ENCODE results near the gene NRDC.

The NRDC gene

DNA sequence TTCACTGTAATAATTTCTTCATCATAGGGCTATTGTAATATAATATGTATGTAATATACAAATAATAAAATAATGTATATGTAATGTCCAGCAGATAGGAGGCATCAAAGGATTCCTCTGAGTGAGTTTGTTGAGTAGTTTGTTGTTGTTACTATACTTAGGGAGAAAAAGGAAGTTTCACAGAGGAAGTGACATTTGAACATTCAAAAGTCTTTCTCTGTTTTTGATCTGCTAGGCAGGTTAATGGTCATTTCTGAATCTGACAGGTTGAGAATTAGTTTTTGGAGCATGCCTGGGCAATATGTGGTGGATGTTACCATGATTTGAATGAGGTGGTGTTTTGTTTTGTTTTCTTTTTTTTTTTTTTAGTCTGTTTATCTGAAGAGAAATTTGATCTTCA is 102.1 kb downstream of the NRDC start:
- Histone ChIP-seq H3K79me2 (ENCODE audit: control insufficient read depth, insufficient read depth, low read length, unreplicated experiment) (no peaks in the 10 kb centered on the region), H2AFZ (ENCODE audit: low read length, unreplicated experiment) (no peak overlapping the region), H3K4me1 (ENCODE audit: control insufficient read depth, insufficient read depth, low read length, unreplicated experiment) (peaks cover 10% of the 10 kb centered on the region), H3K4me3 (ENCODE audit: low read depth, low read length) (no peak overlapping the region), H3K27ac (ENCODE audit: low read depth, low read length) (no peak overlapping the region), H3K36me3 (ENCODE audit: insufficient read depth, low read length) (peaks cover 23% of the 10 kb centered on the region), H3K27me3 (ENCODE audit: insufficient read depth, low read length) (no peaks in the 10 kb centered on the region)

DNA sequence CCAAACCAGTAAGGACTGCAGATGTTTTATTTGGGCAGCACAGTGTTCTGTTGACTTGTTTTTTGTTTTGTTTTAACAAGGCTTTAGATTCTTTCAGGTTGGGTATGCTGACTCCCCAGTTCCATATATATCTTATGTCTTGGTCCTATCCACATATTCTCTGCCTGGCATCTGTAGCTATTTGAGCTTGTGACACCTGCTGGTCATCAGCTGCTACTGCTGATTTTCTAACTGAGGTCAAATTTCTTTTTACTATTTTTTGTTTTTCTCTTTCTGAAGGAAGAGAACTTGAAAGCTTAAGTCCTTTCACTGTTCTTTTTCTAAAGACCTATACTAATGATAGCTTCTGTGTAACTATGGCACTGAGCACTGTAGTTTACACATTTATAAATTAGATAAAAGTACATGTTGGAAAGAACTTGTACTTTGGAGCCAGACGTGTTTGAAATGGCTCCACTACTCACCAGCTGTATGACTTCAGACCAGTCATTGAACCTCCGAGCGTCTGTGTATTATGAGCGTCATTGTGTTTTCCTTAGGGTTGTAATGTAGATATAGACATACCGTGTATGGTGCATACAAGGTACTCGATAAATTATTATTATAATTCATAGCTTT is 109.4 kb downstream of the NRDC start:
- H3K27me3 ChIP-seq (ENCODE audit: insufficient read depth, low read length), result no peaks in the 10 kb centered on the region
- H3K27ac ChIP-seq (ENCODE audit: low read depth, low read length), result no peak overlapping the region
- no peak overlapping the region for H2AFZ ChIP-seq (ENCODE audit: low read length, unreplicated experiment)
- peaks cover 10% of the 10 kb centered on the region; the same call in 1 of the 2 replicates for H3K36me3 ChIP-seq (ENCODE audit: insufficient read depth, low read length)
- no peaks in the 10 kb centered on the region for H3K79me2 ChIP-seq (ENCODE audit: control insufficient read depth, insufficient read depth, low read length, unreplicated experiment)
- peaks cover 10% of the 10 kb centered on the region for H3K4me1 ChIP-seq (ENCODE audit: control insufficient read depth, insufficient read depth, low read length, unreplicated experiment)
- no peak overlapping the region for H3K4me3 ChIP-seq (ENCODE audit: low read depth, low read length)

DNA sequence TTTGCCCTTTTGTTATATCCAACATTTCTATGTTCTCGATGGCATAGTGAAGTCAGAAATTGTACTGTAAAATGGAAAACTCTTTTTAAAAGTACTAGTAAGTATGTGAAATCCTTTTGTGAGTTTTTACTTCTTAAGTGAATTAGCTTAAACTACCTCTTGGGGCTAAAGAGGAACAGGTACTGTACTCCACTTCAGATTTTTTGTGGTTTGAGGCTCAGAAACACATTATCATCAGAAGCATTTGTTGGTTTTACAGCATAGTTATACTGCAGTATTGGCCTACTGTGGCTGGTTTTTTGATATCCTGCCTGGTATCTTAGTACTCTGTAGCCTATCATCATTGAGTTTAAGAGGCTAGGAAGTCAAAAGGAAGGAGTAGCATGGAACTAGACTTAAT is 117.2 kb downstream of the NRDC start:
- no peak overlapping the region for H3K27ac ChIP-seq (ENCODE audit: low read depth, low read length)
- no peaks in the 10 kb centered on the region for H3K27me3 ChIP-seq (ENCODE audit: insufficient read depth, low read length)
- no peaks in the 10 kb centered on the region for H3K4me1 ChIP-seq (ENCODE audit: control insufficient read depth, insufficient read depth, low read length, unreplicated experiment)
- H3K79me2 ChIP-seq (ENCODE audit: control insufficient read depth, insufficient read depth, low read length, unreplicated experiment), result no peaks in the 10 kb centered on the region
- no peak overlapping the region for H2AFZ ChIP-seq (ENCODE audit: low read length, unreplicated experiment)
- no peak overlapping the region for H3K4me3 ChIP-seq (ENCODE audit: low read depth, low read length)
- peaks cover 3% of the 10 kb centered on the region; the same call in 1 of the 2 replicates for H3K36me3 ChIP-seq (ENCODE audit: insufficient read depth, low read length)

DNA sequence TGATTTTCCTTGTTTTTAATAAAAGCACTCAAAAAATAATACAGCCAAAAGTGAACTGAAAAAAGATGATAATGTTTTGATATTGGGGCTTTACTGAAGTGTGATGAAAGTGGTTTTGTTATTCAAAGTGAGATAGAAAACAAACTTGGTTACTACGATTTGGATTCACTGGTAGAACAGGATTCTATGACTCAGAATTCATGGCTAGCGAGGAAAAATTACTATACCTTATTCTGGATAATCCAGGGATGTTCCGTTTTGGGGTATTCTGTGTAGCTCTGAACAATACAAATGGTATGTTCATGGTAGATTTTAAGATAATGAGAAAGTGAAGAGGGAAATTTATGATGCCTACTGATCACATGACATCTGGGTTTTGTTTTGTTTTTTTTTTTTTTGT is 117.7 kb downstream of the NRDC start:
- Histone ChIP-seq H3K27me3 (ENCODE audit: insufficient read depth, low read length) (no peaks in the 10 kb centered on the region), H3K36me3 (ENCODE audit: insufficient read depth, low read length) (0 out of 2 replicates have a peak, but pooled peaks cover 3% of the 10 kb centered on the region), H3K4me1 (ENCODE audit: control insufficient read depth, insufficient read depth, low read length, unreplicated experiment) (no peaks in the 10 kb centered on the region), H3K79me2 (ENCODE audit: control insufficient read depth, insufficient read depth, low read length, unreplicated experiment) (no peaks in the 10 kb centered on the region), H3K4me3 (ENCODE audit: low read depth, low read length) (no peak overlapping the region), H3K27ac (ENCODE audit: low read depth, low read length) (no peak overlapping the region), H2AFZ (ENCODE audit: low read length, unreplicated experiment) (no peak overlapping the region)

DNA sequence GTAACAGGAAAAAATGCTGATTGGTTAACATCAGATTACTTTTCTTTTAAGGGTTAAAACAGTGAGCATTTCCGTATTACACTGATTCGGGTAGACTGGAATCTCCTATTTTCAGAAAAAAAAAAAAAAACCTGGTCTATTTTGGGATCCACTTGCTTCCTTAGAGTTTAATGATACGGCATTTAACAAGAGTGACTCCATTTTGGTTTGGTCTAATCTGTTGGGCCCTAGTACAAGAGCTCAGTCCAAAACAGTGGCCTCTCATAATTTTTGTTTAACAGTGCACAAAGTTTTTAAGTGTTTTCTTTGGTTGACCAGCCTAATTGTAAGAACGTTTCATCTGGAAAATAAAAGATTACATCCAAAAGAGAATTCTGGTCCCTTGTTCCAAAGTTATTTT is 120.2 kb downstream of the NRDC start:
- Histone ChIP-seq H3K4me1 (ENCODE audit: control insufficient read depth, insufficient read depth, low read length, unreplicated experiment) (no peaks in the 10 kb centered on the region), H3K4me3 (ENCODE audit: low read depth, low read length) (no peak overlapping the region), H3K36me3 (ENCODE audit: insufficient read depth, low read length) (0 out of 2 replicates have a peak, but pooled peaks cover 8% of the 10 kb centered on the region), H3K79me2 (ENCODE audit: control insufficient read depth, insufficient read depth, low read length, unreplicated experiment) (no peaks in the 10 kb centered on the region), H2AFZ (ENCODE audit: low read length, unreplicated experiment) (no peak overlapping the region), H3K27ac (ENCODE audit: low read depth, low read length) (no peak overlapping the region), H3K27me3 (ENCODE audit: insufficient read depth, low read length) (no peaks in the 10 kb centered on the region)

DNA sequence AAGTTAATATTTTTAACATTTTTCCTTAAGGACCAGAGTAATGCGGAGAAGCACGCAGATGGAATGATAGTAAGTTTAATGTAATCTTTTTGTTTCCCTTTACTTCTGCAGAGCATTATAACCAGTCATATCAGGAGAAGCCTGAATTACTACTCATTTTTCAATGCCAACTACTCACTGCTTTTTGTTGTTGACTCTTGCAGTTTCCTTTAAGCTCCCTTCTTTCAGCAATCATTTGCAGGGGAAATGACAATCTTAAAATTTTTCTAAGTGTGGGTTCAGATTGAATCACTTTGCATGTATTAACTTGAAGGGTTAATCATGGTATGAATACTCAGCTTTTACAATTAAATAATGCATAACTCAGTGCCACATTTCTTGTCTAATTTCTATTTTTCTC is 122.2 kb downstream of the NRDC start:
- Histone ChIP-seq H3K27ac (ENCODE audit: low read depth, low read length) (no peak overlapping the region), H3K27me3 (ENCODE audit: insufficient read depth, low read length) (no peaks in the 10 kb centered on the region), H3K4me3 (ENCODE audit: low read depth, low read length) (no peak overlapping the region), H3K79me2 (ENCODE audit: control insufficient read depth, insufficient read depth, low read length, unreplicated experiment) (no peaks in the 10 kb centered on the region), H2AFZ (ENCODE audit: low read length, unreplicated experiment) (no peak overlapping the region), H3K4me1 (ENCODE audit: control insufficient read depth, insufficient read depth, low read length, unreplicated experiment) (peaks cover 4% of the 10 kb centered on the region), H3K36me3 (ENCODE audit: insufficient read depth, low read length) (peaks cover 21% of the 10 kb centered on the region; the same call in 1 of the 2 replicates)

DNA sequence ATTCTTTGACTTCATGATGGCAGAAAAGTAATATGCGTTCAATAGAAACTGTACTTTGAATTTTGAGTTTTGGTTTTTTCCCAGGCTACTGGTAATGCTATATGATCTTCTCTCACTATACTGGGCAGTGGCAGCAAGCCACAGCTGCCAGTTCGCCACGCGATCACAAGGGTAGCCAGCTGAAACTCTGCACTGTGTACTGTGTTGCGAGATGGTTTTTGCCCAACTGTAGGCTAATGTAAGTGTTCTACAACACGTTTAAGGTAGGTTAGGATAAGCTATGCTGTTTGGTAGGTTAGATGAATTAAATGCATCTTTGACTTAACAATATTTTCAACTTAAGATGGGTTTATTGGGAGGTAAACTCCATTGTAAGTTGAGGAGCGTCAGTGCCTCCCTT is 123.1 kb downstream of the NRDC start:
- Histone ChIP-seq H3K27ac (ENCODE audit: low read depth, low read length) (no peak overlapping the region), H3K79me2 (ENCODE audit: control insufficient read depth, insufficient read depth, low read length, unreplicated experiment) (no peaks in the 10 kb centered on the region), H3K36me3 (ENCODE audit: insufficient read depth, low read length) (peaks cover 21% of the 10 kb centered on the region; the same call in 1 of the 2 replicates), H3K27me3 (ENCODE audit: insufficient read depth, low read length) (no peaks in the 10 kb centered on the region), H2AFZ (ENCODE audit: low read length, unreplicated experiment) (no peak overlapping the region), H3K4me3 (ENCODE audit: low read depth, low read length) (no peak overlapping the region), H3K4me1 (ENCODE audit: control insufficient read depth, insufficient read depth, low read length, unreplicated experiment) (peaks cover 11% of the 10 kb centered on the region)

DNA sequence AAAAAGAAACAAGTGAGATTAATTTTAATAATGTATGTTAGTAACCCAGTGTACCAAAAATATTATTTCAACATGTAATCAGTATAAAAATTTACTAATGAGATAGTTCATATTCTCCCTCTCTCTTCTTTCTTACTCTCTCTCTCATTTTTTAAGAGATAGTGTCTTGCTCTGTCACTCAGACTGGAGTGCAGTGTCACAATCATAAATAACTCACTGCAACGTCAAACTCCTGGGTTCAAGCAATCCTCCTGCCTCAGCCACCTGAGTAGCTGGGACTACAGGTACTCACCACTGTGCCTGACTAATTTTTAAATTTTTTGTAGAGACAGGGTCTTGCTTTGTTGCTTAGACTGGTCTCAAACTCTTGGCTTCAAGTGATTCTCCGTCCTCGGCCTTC is 123.9 kb downstream of the NRDC start:
- Histone ChIP-seq H3K4me3 (ENCODE audit: low read depth, low read length) (no peak overlapping the region), H3K79me2 (ENCODE audit: control insufficient read depth, insufficient read depth, low read length, unreplicated experiment) (no peaks in the 10 kb centered on the region), H3K4me1 (ENCODE audit: control insufficient read depth, insufficient read depth, low read length, unreplicated experiment) (peaks cover 17% of the 10 kb centered on the region), H3K27ac (ENCODE audit: low read depth, low read length) (no peak overlapping the region), H3K36me3 (ENCODE audit: insufficient read depth, low read length) (peaks cover 21% of the 10 kb centered on the region; the same call in 1 of the 2 replicates), H2AFZ (ENCODE audit: low read length, unreplicated experiment) (no peak overlapping the region), H3K27me3 (ENCODE audit: insufficient read depth, low read length) (no peaks in the 10 kb centered on the region)

DNA sequence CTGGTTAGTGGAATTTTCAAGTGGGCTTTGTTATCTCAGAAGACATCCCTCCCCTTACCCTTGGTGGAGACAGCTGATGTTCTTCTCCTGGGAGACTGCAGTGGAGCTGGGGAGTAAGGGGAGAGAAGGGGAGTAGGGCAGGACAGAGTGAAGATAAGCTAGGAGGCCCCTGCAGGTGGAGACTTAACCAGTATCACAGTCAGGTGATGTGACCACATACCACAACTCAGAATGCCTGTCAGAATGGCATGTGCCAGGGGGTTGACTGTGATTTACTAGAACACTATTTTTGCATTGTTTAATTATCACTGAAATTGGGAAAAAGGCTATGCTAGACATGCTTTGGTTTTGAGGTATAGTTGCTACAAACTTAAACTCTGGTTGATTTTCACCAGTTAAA is 124.6 kb downstream of the NRDC start:
- Histone ChIP-seq H3K27me3 (ENCODE audit: insufficient read depth, low read length) (no peaks in the 10 kb centered on the region), H3K79me2 (ENCODE audit: control insufficient read depth, insufficient read depth, low read length, unreplicated experiment) (no peaks in the 10 kb centered on the region), H2AFZ (ENCODE audit: low read length, unreplicated experiment) (no peak overlapping the region), H3K36me3 (ENCODE audit: insufficient read depth, low read length) (peaks cover 21% of the 10 kb centered on the region; the same call in 1 of the 2 replicates), H3K4me1 (ENCODE audit: control insufficient read depth, insufficient read depth, low read length, unreplicated experiment) (peaks cover 17% of the 10 kb centered on the region), H3K27ac (ENCODE audit: low read depth, low read length) (no peak overlapping the region), H3K4me3 (ENCODE audit: low read depth, low read length) (no peak overlapping the region)

DNA sequence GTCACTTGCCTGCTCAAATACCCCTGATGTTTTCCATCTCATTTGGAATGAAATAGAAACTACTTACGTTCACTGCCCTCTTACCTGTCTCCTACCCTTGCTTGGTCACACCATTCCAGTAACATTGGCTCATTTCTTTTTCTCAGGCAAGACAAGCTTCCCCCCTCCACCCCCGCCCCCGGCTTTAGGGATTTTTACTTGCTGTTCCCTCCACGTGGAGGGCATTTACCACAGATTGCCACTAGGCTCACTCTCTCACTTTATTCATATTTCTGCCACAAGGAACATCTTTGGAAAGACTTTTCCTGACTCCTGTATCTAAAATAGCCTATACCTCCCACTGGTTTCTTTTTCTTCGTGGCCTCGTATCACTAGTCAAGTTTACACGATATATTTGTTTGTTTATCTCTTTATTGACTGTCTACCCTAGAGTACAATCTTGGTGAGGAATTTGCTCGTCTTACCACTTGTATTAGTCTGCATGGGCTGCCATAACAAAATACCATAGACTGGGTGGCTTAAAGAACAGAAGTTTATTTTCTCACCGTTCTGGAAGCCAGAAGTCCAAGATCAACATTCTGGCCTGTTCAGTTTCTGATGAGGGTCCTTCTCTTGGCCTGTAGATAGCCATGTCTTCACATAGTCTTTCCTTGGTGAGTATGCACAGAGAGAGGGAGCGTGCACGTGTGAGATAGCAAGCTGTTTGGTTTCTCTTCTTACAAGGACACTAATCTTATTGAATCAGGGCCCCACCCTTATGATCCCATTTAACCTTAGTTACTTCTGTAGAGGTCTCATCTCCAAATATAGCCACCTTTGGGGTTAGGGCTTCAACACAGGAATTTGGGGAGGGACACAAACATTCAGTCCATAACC is 126.2 kb downstream of the NRDC start:
- H3K79me2 ChIP-seq (ENCODE audit: control insufficient read depth, insufficient read depth, low read length, unreplicated experiment), result no peaks in the 10 kb centered on the region
- no peaks in the 10 kb centered on the region for H3K27me3 ChIP-seq (ENCODE audit: insufficient read depth, low read length)
- no peak overlapping the region for H3K4me3 ChIP-seq (ENCODE audit: low read depth, low read length)
- H3K36me3 ChIP-seq (ENCODE audit: insufficient read depth, low read length), result peaks cover 21% of the 10 kb centered on the region; the same call in 1 of the 2 replicates
- peaks cover 17% of the 10 kb centered on the region for H3K4me1 ChIP-seq (ENCODE audit: control insufficient read depth, insufficient read depth, low read length, unreplicated experiment)
- no peak overlapping the region for H3K27ac ChIP-seq (ENCODE audit: low read depth, low read length)
- no peak overlapping the region for H2AFZ ChIP-seq (ENCODE audit: low read length, unreplicated experiment)

DNA sequence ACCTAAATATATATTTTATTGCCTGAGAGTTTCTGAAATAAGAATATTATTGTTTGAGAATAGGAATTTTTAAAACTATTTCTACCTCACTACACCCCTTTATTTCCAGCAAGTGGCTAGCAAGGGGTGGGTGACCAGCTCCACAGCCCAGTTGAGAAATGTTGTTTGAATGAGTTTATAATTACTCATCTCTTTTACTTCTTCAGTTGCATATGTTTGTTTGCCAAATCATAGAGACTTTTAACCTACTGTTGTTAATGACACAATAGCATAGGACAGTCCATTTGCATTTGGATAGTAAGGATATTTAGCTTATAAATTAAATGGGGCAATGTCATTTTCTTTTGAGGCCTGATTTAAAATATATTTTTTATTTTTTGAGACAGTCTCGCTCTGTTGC is 127.8 kb downstream of the NRDC start:
- H3K4me1 ChIP-seq (ENCODE audit: control insufficient read depth, insufficient read depth, low read length, unreplicated experiment), result peaks cover 17% of the 10 kb centered on the region
- no peak overlapping the region for H2AFZ ChIP-seq (ENCODE audit: low read length, unreplicated experiment)
- H3K4me3 ChIP-seq (ENCODE audit: low read depth, low read length), result no peak overlapping the region
- peak overlapping the region; percentile 67 for H3K27ac ChIP-seq (ENCODE audit: low read depth, low read length)
- H3K79me2 ChIP-seq (ENCODE audit: control insufficient read depth, insufficient read depth, low read length, unreplicated experiment), result no peaks in the 10 kb centered on the region
- no peaks in the 10 kb centered on the region for H3K27me3 ChIP-seq (ENCODE audit: insufficient read depth, low read length)
- H3K36me3 ChIP-seq (ENCODE audit: insufficient read depth, low read length), result peaks cover 21% of the 10 kb centered on the region
